ENCODE data around the gene TRA2A. TPM values are rescaled to one million over a fixed set of nuclear protein-coding genes. Genes with fewer than 3 reads are reported as not detected.
"Not testable (repeated sequence)": the region's sequence is repeated elsewhere in the genome, so short reads cannot be mapped to it uniquely, and the experiment has no call there.

Gene TRA2A
- total RNA-seq, 1 experiment from 2014 or later, result 27.7 TPM

DNA sequence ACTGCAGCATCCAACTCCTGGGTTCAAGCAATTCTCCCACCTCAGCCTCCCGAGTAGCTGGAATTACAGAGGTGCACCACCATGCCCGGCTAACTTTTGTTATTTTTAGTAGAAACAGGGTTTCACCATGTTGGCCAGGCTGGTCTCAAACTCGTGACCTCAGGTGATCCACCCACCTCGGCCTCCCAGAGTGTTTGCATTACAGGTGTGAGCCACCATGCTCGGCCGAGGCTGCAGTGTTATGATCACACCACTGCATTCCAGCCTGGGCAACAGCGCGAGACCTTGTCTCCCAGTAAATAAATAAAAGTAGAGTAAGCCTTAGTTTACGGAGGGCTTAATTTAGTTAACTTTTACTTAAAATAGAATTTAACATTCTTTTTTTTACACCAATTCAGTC lies 37.8 kb downstream of the TRA2A start:
- no peak for DNase-seq (ENCODE audit: low spot score)

DNA sequence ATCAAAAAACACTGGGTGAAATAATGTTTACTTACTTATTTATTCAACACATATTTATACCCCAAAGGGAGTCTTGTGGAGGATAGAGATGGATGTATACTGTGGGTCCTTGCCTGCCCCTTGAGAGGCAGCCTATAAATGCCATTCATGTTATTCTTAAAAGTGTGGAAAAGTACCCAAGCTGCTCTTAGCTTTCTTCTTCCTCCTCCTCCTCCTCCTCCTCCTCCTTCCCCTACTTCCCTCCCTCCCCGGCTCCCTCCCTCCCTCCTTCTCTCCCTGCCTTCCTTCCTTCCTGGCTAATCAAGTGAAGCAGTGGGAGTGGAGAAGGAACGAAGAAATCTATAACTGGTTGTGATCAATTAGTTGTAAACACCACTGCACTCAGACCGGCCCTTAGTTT lies 40.3 kb downstream of the TRA2A start:
- DNase-seq (ENCODE audit: low spot score), result no peak

DNA sequence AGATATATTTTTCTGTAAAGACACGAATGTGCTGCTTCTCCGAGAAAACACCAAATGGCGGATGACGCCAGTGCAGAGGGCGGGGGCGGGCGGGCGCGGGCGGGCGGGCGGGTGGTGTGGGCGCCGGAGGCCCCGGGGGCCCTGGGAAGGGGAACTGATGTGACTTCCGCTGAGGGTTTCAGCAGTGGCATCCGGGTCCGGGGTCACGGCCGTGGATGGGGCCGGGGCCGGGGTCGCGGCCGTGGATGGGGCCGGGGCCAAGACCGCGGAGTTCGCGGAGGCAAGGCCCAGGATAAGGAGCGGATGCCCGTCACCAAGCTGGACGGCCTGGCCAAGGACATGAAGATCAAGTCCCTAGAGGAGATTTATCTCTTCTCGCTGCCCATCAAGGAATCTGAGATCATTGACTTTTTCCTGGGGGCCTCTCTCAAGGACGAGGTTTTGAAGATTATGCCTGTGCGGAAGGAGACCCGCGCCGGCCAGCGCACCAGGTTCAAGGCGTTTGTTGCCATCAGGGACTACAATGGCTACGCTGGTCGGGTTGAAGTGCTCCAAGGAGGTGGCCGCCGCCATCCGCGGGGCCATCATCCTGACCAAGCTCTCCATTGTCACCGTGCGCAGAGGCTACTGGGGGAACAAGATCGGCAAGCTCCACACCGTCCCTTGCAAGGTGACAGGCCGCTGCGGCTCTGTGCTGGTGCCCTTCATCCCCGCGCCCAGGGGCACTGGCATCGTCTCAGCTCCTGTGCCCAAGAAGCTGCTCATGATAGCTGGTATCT lies 41.2 kb downstream of the TRA2A start:
- no peak for DNase-seq (ENCODE audit: low spot score)

DNA sequence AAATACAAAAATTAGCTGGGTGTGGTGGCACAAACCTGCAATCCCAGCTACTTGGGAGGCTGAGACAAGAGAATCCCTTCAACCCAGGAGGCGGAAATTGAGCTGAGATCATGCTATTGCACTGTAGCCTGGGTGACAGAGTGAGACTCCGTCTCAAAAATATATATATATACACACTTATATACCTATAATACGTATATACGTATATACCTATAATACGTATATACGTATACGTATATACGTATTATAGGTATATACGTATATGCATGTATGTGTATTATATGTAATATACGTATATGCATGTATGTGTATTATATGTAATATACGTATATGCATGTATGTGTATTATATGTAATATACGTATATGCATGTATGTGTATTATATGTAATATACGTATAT lies 43.1 kb downstream of the TRA2A start:
- DNase-seq (ENCODE audit: low spot score), result not testable (repeated sequence)

DNA sequence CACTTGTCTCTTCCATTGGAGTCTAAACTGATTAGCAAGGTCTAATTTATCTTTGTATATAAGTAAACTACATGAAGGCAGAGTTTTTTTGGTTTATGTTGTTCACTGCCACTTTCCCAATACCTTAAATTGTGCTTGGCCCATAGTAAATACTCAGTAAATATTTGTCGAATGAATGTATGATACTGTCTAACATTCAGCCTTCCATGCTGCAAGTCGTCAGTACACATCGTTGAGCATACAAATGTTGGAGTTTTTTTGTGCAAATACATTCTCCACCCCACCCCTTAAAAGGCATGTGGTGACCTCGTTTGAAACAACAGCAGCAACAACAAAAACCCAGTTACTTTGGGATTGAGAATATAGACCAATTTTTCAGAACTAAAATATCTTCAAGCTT lies 44.1 kb downstream of the TRA2A start:
- no peak for DNase-seq (ENCODE audit: low spot score)

DNA sequence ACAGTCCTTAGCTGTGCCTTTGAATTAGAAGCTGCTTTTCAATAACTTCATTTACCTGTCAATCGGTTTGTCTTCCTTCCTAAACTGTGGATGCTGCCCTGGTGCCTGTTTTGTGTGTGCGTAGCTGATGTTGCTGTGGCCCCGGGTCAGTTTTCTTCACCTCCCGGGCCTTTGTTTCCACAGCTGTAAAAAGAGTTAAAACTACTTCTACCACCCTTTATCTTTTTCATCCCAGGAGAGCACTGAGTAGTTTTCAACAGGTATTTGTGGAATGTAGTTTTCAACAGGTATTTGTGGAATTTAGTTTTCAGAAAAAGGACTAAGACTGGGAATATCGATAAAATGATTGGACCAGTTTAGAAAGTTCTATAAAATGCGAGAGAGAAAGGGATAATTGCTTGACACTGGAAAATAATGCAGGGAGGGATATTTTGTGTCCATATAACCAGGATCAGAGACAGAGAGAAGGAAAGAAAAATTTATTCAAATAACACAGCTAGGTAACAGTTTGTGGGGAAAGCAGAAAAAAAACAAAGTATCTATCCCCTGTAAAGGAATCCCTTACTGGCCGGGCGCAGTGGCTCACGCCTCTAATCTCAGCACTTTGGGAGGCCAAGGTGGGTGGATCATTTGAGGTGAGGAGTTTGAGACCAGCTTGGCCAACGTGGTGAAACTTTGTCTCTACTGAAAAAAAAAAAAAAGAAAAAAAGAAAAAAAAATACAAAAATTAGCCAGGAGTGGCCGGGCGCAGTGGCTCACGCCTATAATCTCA lies 45.6 kb downstream of the TRA2A start:
- no peak for DNase-seq (ENCODE audit: low spot score)

DNA sequence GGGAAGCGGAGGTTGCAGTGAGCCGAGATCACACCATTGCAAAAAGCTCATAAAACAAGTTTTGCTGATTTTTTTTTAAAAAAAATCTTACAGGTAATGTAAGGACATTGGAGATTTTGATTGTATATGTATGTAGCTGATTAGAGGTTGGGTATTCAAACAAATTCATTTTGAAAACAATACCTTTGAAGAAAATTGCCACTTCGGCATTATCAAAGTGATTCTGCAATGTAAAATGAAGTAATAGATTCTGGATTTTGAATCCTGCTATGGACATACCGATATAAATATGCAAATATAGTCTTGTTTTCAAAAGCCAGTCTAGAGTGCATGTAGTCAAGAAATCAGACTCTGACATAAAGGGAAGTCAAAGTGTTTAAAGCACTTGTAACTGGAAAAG lies 49.1 kb downstream of the TRA2A start:
- no peak for DNase-seq (ENCODE audit: low spot score)

DNA sequence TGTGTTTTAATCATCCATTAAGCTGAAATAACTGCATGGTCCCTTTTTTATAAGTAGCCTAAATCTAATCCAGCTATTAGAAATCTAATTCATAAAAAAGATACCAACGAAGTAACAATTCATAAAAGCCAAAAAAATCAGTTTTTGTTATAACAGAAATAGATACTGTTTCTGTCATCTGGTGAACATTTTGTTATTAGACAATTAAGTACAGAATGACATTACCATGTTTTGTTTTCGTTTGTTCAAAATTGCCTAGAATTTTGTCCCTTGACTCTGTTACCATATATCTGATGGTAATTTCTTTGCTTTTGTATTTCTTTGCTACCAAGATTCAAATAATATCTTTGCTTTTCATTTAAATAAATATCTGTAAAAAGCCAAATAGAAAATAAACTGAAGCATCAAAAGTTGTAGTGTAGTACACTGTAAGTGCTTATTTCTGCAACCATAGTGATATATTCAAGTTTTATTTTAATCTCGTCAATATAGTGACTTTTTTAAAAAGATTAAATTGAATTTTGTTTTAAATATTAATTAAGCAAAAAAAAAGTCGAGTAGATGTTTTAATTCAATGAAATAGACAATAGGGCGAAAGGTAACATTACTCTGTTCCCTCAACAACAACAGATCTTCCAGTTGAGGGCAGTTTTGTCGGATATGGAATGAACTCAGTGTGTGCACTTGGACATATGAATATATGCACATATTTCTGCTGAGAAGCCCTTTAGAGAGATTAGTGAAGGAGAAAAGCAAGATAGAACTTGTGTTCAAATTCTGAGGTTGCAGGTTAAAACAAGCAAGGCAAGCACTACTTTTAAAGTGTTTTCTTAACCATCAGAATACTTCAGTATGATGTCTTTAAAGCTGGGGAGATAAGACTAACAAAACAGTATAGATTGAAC lies 53.6 kb downstream of the TRA2A start:
- DNase-seq (ENCODE audit: low spot score), result no peak

DNA sequence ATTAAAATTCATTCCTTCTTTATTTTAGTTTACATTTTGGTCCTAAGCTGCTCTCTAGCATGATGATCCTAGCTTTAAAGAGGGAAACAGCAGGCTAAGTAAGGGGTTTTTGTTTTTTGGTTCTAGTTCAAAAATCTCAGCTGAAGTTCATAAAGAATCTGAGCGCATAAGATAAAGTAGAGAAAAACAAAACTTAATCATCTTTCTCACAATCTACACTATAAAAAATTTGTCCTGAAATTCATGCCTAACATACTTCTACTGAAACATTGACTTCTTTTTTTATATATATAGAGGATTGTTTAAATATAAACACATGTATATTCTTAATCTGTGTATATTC lies 54.7 kb downstream of the TRA2A start:
- DNase-seq (ENCODE audit: low spot score), result no peak

DNA sequence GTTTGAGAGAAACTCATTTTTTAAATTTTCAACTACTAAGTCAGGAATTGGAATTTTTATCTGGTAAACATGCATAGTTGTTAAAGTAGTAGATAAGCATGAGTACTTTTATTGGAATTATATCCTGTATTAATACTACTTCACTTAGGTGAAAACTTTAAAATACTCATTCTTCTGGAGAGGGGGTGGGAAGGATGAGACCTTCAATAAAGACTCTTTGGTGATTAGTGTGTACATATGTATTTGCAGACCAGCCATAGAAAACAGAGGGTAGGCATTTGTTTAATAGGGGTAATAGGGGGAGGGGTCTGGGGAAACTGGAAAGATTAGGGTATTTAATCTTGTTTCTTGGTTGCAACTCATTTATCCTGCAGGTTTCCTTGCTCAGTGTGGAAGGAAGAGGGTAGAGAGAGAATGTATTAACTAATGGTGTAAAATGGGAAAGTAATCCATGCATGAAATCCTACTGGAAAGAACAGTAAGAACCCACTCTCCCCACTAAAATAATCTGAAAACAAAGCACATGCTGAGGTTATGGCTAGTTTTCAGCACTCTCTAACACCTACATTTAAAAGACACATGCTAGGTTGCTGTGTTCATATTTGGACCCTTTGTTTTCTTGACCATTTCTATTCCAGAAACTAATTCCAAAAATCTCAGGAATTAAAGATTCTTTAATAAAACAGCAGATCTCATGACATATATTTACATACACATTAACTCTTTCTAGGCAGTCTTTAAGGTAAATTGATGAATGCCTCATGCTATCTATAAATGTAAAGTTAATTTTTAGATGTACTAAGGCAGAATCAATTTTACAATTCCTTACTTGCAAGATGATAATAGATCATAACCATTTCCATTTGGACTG lies 55.3 kb downstream of the TRA2A start:
- no peak for DNase-seq (ENCODE audit: low spot score)

DNA sequence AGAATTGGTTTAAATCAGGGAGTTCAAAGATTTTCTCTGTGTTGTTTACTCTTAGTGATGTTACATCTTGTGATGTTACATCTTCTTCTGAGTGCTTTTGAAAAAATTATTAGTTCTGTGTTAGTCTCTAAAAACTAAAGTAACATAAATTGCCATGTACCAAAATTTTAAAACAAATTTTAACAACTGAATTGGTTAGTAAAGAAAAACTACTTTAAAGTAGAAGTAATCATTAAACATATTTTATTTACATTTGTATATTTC lies 56.3 kb downstream of the TRA2A start:
- no peak for DNase-seq (ENCODE audit: low spot score)

DNA sequence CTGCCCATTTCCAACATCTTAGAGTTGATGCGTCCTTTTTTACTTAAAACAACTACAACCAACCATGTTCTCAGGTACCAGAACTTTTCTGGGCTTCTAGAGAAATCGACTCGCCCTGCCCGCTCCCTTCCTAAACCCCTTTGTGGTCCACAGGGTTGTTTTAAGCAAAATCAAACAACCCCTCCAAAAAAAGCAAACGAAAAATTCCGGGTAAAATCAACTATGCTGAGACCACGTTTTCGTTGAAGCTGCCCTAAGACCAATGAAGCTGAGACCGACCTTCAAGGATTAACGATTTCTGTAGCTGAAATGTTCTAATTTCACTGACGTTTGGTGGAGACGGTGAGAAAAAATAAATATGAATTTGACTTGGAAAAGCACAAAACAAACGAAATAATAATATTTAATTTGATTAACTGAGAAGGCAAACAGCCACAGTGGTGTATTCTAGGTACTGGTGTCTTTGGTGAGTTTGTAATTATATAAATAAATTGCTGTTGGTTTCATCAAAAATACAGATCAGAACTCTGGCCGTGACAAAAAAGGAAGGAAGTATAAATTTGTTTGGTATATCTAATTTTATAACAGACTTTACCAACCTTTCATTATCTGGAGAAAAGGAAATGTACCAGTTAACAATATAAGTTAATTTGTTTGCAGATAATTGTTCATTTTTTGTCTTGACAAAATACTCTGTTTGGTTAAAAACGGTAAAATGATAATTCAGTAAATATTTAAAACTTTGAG lies 56.8 kb downstream of the TRA2A start:
- DNase-seq (ENCODE audit: low spot score), result peak; percentile 44

DNA sequence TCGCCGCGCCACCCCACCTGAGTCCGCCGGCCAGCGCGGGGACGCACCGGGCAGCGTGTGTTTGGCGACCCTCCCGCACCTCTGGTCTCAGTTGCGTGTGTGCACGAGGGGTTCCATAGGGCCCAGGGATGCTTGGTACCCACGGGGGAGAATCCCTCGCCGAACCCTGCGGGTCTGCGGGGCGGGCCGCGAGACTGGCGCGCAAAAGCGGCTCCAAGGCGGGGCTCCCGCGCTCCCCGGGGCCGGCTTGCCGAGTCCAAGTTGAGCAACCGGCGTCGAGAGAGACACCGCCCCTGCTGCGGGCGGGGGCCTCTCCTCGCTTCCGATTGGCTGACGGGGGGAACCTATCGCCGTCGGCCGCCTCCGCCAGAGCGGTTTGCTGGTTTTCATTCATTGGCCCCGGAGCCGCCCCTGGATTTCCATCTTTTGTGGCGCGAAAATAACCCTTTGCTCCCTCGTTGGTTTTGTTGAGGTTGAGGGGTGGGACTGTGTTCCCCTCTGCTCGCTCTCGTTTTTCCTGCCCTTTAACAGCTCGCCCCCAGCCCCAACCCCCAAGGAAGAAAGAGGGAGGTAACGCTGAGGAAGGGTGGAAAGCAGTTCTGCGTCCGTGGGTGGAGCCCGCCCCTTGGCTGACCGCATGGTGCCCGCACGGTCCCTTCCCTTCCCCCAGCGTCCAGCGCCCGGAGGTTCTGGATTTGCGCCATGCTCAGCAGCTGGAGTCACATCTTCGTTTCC lies 57.5 kb downstream of the TRA2A start:
- peak; percentile 100 for DNase-seq (ENCODE audit: low spot score)

DNA sequence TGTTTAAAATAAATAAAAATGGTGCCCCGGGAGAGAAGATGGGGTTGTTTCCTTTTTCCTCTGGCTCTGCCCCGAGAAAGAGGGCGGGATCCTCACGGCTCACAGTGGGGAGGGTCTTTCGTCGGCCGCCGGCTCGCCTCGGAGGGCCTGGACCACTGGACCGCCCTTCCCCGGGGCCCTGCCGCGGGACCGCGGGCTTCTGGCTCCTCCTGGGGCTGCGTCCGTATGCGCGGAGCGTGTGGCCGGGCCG lies 58.0 kb downstream of the TRA2A start:
- no peak for DNase-seq (ENCODE audit: low spot score)

DNA sequence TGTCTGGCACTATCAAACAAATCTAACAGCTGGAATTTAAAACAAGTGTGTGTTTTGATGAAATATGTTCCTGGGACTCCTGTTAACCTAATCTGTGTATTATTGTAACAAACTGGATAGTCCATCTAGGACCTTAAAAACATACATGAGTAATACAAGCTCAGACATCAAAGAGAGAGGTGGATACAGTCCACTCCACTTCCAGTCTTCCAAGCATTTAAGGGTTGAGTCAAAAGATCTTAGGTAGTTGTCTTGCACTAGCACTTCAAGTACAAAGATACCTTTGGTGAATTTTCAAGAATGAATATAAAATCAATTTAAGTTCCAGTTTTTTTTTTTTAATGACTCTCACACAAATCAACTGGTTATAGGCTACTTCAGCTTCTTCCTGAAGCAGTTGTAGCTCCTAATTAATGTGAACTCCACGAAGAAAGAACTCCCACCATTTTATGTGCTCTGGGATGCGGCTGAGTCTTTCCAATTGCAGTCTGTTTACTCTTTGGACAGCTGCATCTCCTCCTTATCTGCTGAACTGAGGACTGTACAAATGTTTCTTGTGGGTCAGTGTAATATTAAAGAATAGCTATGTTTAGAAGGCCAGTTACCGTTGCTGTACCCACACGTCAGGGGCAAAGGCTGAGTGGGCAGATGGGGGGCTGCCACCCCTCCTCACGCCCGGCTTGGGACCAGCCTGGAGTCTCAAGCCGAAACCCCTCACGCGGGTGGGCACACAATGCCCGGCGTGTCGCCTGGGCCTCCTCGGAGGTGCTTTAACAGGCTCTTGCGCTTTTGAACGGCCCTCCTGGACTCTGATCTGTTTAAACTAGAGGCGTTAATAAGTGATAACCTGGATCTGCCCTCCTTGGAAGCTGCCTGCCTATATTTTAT lies 58.6 kb downstream of the TRA2A start:
- DNase-seq (ENCODE audit: low spot score), result peak; percentile 53

DNA sequence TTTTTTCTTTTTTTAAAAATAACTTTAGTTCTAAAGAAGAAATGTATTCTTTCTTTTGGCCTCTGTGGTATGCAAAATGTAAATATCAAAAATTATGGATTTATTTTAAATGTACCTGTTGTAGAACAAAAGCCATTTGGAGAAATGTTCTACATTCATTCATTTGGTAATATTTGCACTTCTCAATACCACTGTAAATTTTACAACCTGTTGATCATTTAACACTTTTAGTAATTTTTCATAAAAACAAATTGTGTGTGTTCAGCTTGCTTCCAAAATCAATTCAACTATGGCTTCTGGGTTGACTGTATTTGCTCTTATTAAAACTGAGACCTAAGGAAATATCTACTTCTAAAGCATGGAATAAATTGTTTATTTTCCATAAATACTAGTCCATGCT lies 59.2 kb downstream of the TRA2A start:
- DNase-seq (ENCODE audit: low spot score), result no peak

DNA sequence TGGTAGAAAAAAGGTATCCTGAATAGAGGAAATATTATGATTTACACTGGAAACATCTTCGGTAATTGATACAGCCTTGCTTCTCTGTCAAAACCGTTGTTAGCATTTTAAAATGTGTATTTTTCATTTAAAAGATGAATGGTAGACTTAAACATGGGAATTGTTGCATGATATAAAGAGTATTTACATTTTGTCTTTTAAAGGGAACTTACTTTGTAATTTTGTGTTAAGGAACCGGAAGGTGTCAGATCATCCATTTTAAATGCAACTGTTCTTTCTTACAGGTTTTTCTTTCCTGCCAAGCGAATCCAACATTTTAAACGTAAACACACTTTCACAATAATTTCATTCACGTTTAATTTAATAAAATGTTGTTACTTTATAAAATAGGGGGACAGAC lies 59.7 kb downstream of the TRA2A start:
- DNase-seq (ENCODE audit: low spot score), result no peak

DNA sequence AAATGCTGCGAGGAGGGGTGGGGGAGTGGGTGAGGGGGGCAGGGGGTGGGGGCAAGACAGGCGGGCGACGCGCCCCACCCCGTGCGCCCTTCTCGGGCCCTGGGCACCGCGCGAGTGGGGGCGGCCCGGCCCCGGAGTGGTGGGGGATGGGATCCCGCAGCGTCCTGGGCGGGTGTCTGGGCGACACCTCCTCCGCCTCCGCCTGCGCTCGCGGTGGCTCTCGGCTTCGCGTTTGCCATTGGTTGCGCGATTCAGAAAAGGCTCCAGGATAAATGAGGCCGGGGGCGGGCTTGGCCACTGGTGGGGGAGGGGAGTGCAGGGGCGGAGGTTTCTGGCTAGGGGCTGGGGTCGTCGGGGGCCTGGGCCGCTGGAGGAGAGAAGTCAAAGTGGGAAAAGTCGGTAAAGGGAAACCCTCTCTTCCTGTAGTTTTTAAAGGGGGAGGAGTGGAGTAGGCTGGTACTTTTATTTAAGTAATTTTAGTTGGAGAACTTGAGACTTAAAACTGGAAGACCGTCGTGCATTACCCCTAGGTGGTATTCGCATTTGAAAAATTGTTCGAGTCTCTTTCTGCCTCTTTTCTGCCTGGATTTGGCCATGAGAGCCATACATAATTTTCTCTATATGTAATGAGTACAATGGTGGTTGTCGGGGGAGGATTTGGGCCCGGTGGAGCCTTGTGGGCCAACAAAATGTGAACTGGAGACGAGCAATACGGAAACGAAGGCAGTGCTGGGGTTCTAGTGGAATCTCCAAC lies 60.5 kb downstream of the TRA2A start:
- peak; percentile 97 for DNase-seq (ENCODE audit: low spot score)

Measured in H4 (cell line).